Small intestine (tissue), 7 donors: ENCODE results near the gene ARFGAP1. TPM values are rescaled to one million over a fixed set of nuclear protein-coding genes. Genes with fewer than 3 reads are reported as not detected.
A peak's percentile ranks its signal among the peaks of the same experiment; 100 is the strongest.

ENCODE experiments used
- DNase-seq, 2 donors: peaks; one replicate each; pipeline versions ENCODE4 v3.0.0 to v3.0.0-alpha.2; 2013
- FAIRE-seq: peaks from 2 replicates; lab custom pipeline; 2012; peaks lifted over from hg19 to GRCh38; lab: Jason Lieb, UNC
- H3K27ac ChIP-seq, 3 donors: one replicate each; pipeline ENCODE4 v1.5.1; 2013; ENCODE audit warnings: low read length in 2 of 3, mild to moderate bottlenecking in 2 of 3, control low read depth in 1 of 3, inconsistent platforms in 1 of 3, low read depth in 1 of 3, moderate library complexity in 1 of 3
- H3K27me3 ChIP-seq, 3 donors: one replicate each; pipeline ENCODE4 v1.6.1; 2013; ENCODE audit warnings: low read length in 3 of 3, inconsistent platforms in 1 of 3; ENCODE audit not compliant: control insufficient read depth in 3 of 3, insufficient read depth in 3 of 3
- H3K36me3 ChIP-seq, 3 donors: one replicate each; pipeline ENCODE4 v1.6.1; 2013; ENCODE audit warnings: low read length in 3 of 3, inconsistent platforms in 1 of 3, low read depth in 1 of 3, mild to moderate bottlenecking in 1 of 3, moderate library complexity in 1 of 3; ENCODE audit not compliant: control insufficient read depth in 3 of 3, insufficient read depth in 2 of 3
- H3K4me1 ChIP-seq, 3 donors: one replicate each; pipeline ENCODE4 v1.6.1; 2013; ENCODE audit warnings: low read length in 2 of 3, inconsistent platforms in 1 of 3, low read depth in 1 of 3, mild to moderate bottlenecking in 1 of 3, moderate library complexity in 1 of 3; ENCODE audit not compliant: control insufficient read depth in 3 of 3, insufficient read depth in 2 of 3
- H3K4me3 ChIP-seq, 3 donors: one replicate each; pipeline ENCODE4 v1.5.1; 2013; ENCODE audit warnings: low read length in 3 of 3, control low read depth in 1 of 3, inconsistent platforms in 1 of 3, low read depth in 1 of 3, mild to moderate bottlenecking in 1 of 3, moderate library complexity in 1 of 3
- H3K9me3 ChIP-seq, 2 donors: one replicate each; pipeline ENCODE4 v1.6.1; 2013; ENCODE audit warnings: low read depth in 1 of 2, low read length in 1 of 2; ENCODE audit not compliant: control insufficient read depth in 2 of 2, insufficient read depth in 1 of 2
- WGBS, 3 donors: extraction: QIAGEN DNeasy Blood & Tissue Kit; methylation state at CpG; one replicate each; pipeline ENCODE4 v1.1.7; 2013; 5-methylcytosine and 5-hydroxymethylcytosine counted together
- polyA plus RNA-seq, 4 donors: library from polyadenylated mRNA; stranded (reverse) in 3 of 4; unstranded in 1 of 4; fragments of 200-250 nt in 3 of 4; fragments of 120-200 nt in 1 of 4; gene quantifications; one replicate each; pipeline versions ENCODE4 v1.2.1 to v1.2.3, GENCODE V29; 2013
- donor health status: healthy with polysubstance abuse.
- donor health status: control.
- donor health status: control.
- donor health status: Bipolar disorder and iron deficiency.
- donor health status: healthy.

ARFGAP1 gene
- polyA plus RNA-seq, 4 donors = 70.9 to 117 (median 80.3) TPM

DNA sequence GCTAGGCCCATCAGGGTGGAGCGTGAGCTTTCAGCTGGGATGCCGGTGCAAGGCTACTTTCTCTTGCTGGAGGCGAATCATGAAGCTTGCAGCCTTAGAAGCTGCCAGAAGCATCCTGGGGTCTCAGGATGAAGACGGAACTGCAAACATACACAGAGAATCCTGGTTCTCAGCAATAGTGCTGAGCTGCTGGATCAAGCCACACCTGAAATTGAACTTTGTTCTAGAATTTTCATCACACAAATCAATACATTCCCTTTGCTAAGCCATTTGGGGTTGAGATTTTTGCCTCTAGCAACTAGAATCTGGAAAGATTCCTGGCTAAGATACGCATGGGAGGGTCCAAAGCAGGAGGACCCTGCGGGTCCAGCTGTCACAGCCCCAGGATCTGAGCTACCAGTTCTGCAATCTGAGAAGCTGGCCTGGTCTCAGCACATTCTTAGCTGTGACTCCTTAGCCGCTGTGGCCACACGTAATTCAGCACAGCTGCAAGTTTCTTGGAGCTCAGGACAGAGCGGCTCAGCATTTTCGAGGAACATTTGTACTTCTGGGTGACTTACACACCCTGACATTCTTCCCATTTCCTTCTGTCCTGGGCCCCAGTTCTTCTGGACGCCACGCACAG lies 6.6 kb upstream of the ARFGAP1 start:
- H3K27ac ChIP-seq = no peak overlapping the region
- peaks cover 0 to 3% (median 0%) of the 10 kb centered on the region in 3 donors for H3K27me3 ChIP-seq
- H3K9me3 ChIP-seq = no peaks in the 10 kb centered on the region
- peaks cover 0 to 10% (median 0%) of the 10 kb centered on the region in 3 donors for H3K4me1 ChIP-seq
- DNase-seq = no peak
- WGBS, 3 donors = 67 to 79% (median 75%) methylated on average over 12 of the region's 12 CpGs
- H3K4me3 ChIP-seq = no peak overlapping the region
- peaks cover 0 to 7% (median 0%) of the 10 kb centered on the region in 3 donors for H3K36me3 ChIP-seq
- FAIRE-seq = no peak

DNA sequence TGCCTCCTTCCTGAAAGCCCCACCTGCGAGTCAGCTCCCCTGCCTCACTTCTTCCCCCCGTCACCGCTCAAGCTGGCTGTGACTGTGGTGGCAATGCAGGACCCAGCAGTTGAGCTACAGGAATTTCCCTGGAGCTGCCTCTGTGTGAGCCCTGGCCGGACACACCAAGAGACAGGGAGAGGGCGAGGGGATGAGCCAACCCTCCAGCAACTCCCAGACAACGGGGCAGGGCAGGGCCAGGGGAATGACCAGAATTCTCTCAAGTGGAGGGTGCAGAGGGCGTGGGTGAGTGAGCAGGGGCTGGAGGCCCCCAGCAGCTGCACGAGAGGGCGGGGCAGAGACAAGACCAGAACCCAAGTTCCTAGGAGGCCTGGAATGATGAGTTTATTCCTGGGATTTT lies 4.9 kb upstream of the ARFGAP1 start:
- no peak overlapping the region for H3K4me3 ChIP-seq
- no peaks in the 10 kb centered on the region for H3K9me3 ChIP-seq
- WGBS, 3 donors = 42 to 52% (median 50%) methylated on average over 9 of the region's 9 CpGs
- peaks cover 0 to 9% (median 0%) of the 10 kb centered on the region in 3 donors for H3K4me1 ChIP-seq
- DNase-seq (no peak), FAIRE-seq (no peak)
- peaks cover 0 to 9% (median 0%) of the 10 kb centered on the region in 3 donors for H3K36me3 ChIP-seq
- peaks cover 0 to 3% (median 0%) of the 10 kb centered on the region in 3 donors for H3K27me3 ChIP-seq
- no peak overlapping the region for H3K27ac ChIP-seq

GRCh38 chr20:63268256-63268655 lies 4.4 kb upstream of the ARFGAP1 start:
- H3K36me3 ChIP-seq = peaks cover 0 to 9% (median 0%) of the 10 kb centered on the region in 3 donors
- H3K4me3 ChIP-seq = no peak overlapping the region
- no peak for DNase-seq
- 67 to 69% (median 67%) methylated on average over 7 of the region's 7 CpGs for WGBS, 3 donors
- no peak overlapping the region for H3K27ac ChIP-seq
- H3K9me3 ChIP-seq = no peaks in the 10 kb centered on the region
- H3K27me3 ChIP-seq = peaks cover 0 to 3% (median 0%) of the 10 kb centered on the region in 3 donors
- FAIRE-seq = no peak
- H3K4me1 ChIP-seq = peaks cover 0 to 9% (median 0%) of the 10 kb centered on the region in 3 donors

DNA sequence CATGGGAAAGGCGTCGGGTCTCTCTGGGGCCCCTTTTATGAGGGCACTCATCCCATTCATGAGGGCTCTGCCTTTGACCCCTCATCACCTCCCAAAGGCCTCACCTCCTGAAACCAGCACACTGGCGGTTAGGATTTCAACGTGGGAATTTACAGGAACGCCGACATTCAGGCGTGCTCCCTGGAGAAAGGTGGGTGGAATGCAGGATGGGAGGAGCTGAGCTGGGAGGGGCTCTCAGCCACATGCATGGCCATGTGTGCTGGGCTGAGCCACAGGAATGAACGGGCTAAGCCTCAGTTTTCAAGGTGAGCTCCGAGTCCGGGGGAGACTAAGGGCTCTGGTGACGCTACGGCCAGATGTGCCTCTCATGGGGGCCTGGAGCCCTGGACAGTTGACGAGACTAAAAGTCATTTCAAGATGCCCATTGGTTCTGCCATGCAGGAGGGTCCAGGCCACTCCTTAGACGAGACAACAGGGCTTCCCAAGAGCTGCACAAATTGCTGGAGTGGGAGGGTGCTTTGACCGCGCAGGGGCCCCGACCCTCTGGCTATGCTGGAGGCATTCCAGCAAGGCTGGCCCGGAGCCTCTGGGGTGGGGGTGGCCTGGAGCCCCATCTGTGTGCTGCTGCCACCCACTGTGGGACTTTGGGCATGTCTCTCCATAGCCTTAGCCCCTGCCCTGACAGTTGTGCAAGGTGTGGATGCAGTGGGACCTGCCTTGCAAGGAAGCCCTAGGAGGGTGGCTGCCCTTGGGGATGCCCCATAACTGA lies 3.8 kb upstream of the ARFGAP1 start:
- Histone ChIP-seq H3K27me3 (peaks cover 0 to 3% (median 0%) of the 10 kb centered on the region in 3 donors), H3K9me3 (no peaks in the 10 kb centered on the region)

DNA sequence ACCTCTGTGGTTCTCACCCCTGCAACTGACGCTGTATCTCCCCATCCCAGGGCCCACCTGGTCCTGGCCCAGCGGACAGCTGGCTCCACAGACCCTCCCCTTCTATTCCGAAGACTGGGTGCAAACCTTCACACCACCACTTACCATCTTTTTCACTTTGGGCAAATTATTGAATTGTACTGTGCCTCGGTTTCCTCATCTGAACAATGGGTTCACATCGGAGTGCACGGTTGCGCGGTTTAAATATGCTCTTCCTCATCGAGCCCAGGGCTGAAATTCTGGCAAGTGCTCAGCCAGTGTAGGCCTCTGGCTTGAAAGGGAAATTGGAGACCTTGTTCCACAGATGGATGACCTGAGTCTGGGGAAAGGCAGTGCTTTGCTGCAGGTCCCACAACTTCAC lies 2.9 kb upstream of the ARFGAP1 start:
- 88 to 91% (median 91%) methylated on average over 9 of the region's 9 CpGs for WGBS, 3 donors
- no peak for FAIRE-seq

More for the DNA sequence above, 3.8 kb upstream of the ARFGAP1 start:
- H3K4me1 ChIP-seq = peaks cover 0 to 11% (median 4%) of the 10 kb centered on the region in 3 donors
- DNase-seq (peak in 1 of 2 donors; percentile 38), FAIRE-seq (no peak)
- H3K4me3 ChIP-seq = no peak overlapping the region
- H3K27ac ChIP-seq = no peak overlapping the region
- WGBS, 3 donors = 33 to 43% (median 40%) methylated on average over 17 to 18 of the region's 18 CpGs
- peaks cover 0 to 9% (median 0%) of the 10 kb centered on the region in 3 donors for H3K36me3 ChIP-seq

GRCh38 chr20:63270606-63271325 lies 1.8 kb upstream of the ARFGAP1 start:
- 85 to 93% (median 87%) methylated on average over 9 of the region's 9 CpGs for WGBS, 3 donors

More for the DNA sequence above, 2.9 kb upstream of the ARFGAP1 start:
- H3K9me3 ChIP-seq = no peaks in the 10 kb centered on the region
- no peaks in the 10 kb centered on the region for H3K27me3 ChIP-seq
- H3K36me3 ChIP-seq = peaks cover 0 to 12% (median 0%) of the 10 kb centered on the region in 3 donors
- no peak overlapping the region for H3K4me3 ChIP-seq
- H3K27ac ChIP-seq = no peak overlapping the region
- H3K4me1 ChIP-seq = peaks cover 0 to 14% (median 8%) of the 10 kb centered on the region in 3 donors
- no peak for DNase-seq

DNA sequence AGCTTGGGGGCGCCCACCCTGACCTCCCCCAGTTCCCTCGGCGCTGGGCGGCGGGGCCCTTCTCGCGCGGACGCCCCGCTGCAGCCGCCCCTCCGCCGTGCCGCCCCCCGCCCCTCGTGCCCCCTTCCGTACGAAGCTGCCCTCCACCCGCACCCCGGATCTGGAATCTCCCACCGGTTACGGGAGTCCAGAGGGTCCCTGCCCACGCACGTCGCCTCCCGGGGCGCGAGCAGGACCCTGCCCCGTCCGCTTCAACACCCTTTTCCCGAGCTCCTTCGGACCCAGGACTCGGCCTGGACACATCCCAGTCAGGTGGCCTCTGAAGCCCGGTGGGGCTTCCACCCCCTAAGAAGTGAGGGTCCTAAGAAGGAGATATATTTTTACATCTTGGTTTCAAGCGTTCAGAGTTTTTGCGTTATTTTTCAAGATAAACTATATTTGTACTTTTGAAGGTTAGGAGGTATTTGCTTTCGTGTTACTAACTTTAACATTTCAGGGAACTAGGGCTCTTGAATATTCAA lies 506 bp downstream of the ARFGAP1 start:
- 0 to 1% (median 0%) methylated on average over 22 to 37 of the region's 37 CpGs for WGBS, 3 donors
- Histone ChIP-seq H3K36me3 (peaks cover 2 to 44% (median 4%) of the 10 kb centered on the region in 3 donors), H3K27ac (peak overlapping the region in 2 of 3 donors; percentile 40 to 55), H3K4me1 (peaks cover 0 to 14% (median 8%) of the 10 kb centered on the region in 3 donors), H3K4me3 (peak overlapping the region; percentile 90 to 99 (median 93)), H3K27me3 (no peaks in the 10 kb centered on the region), H3K9me3 (no peaks in the 10 kb centered on the region)
- FAIRE-seq (no peak), DNase-seq (no peak)

More at GRCh38 chr20:63270606-63271325, 1.8 kb upstream of the ARFGAP1 start:
- DNase-seq (no peak), FAIRE-seq (no peak)
- Histone ChIP-seq H3K9me3 (no peaks in the 10 kb centered on the region), H3K27ac (no peak overlapping the region), H3K36me3 (peaks cover 0 to 20% (median 2%) of the 10 kb centered on the region in 3 donors), H3K4me1 (peaks cover 0 to 14% (median 8%) of the 10 kb centered on the region in 3 donors), H3K27me3 (no peaks in the 10 kb centered on the region), H3K4me3 (no peak overlapping the region)
